H1 (cell line): ENCODE results near the gene PSMB3. TPM values are rescaled to one million over a fixed set of nuclear protein-coding genes. Genes with fewer than 3 reads are reported as not detected.

Source experiments
- BCL11A ChIP-seq, 2 experiments: IDR thresholded peaks; one replicate each; pipeline ENCODE4 v1.6.1; 2011; ENCODE audit warnings: low read depth in 2 of 2, low read length in 2 of 2, mild to moderate bottlenecking in 2 of 2
- BRCA1 ChIP-seq: IDR thresholded peaks from 2 replicates; pipeline ENCODE4 v1.6.1; 2012; ENCODE audit warnings: low read depth, low read length, improper control_type of control experiment
- NANOG ChIP-seq: IDR thresholded peaks from 2 replicates; pipeline ENCODE4 v1.6.1; 2011; ENCODE audit warnings: low read length, low read depth, mild to moderate bottlenecking, inconsistent platforms; ENCODE audit not compliant: insufficient read depth, poor library complexity, severe bottlenecking
- RNF2 ChIP-seq: fragments of 200-900, 300-1000 bp; sonication (generic); IDR thresholded peaks from 2 replicates; pipeline ENCODE4 v1.7.1; 2016; ENCODE audit warnings: borderline replicate concordance, low read depth, mild to moderate bottlenecking, antibody characterized with exemption, low read length; ENCODE audit not compliant: poor library complexity, severe bottlenecking; ENCODE audit errors: missing control alignments
- polyA plus RNA-seq, 7 experiments: library from polyadenylated mRNA; depleted of rRNA in 3 of 7; stranded (reverse) in 5 of 7; unstranded in 2 of 7; fragments of >200 nt in 5 of 7; fragments of 200-250 nt in 2 of 7; gene quantifications; 1 replicate in 5 of 7; 2 replicates in 1 of 7; 4 replicates in 1 of 7; pipeline versions ENCODE4 v1.2.1 to v1.2.3, GENCODE V29; 2011 to 2013; ENCODE audit warnings: missing spikeins in 2 of 7, mixed read lengths in 2 of 7
- total RNA-seq: library from RNA; stranded (reverse); fragmentation: NEBNext Ultra II Directional; extraction: Animal tissue kit (Norgen Biotek cat#: 25700); gene quantifications from 2 replicates; pipeline ENCODE4 v1.2.1, GENCODE V29; 2021

Gene PSMB3
- total and polyA plus RNA-seq, 2 of the 8 experiments (the other 6 are each of a cell fraction or from before 2014, with no cell fraction given) = 291 to 914 TPM

DNA sequence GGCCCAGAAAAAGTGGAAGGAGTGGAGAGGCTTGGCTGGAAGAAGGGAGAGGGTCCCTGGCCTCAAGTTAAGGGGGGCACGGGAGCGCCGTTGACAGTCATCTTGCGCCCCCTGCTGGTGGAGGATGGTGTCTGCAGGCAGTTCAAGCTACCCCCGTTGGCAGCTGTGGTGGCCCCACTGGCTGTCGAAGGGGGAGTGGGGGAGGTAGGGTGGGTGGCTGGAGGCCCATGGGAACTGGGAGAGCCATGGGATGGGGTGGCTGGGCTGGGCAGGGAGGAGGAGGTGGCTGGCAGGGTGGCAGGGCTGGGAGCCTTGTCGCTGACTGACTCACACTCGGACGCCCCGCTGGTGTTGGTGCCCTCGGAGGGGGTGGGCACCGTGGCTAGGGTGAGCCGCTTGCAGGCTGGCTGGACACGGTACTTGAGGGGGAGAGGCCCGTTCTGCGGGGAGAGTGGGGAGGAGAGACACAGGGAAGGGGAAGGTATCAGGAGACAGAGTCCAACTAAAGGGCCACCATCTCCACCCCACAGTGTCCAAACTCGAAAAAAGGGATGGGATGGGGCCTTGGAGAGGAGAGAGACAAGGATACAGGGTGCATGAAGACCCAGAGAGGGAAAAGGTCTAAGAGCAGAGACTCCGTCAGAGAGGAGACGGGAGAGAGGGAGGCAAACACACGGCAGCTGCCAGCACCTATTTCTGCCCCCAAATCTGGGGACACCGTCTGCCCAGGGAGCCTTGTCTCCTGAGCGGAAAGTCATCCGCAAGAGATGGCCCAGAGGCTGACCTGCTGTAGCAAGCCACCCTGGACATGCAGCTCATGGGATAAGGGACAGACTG, 17.2 kb upstream of the PSMB3 start (continued):
- TF ChIP-seq BCL11A (IDR thresholded peaks at IDR 0.05; ENCODE audit: low read depth in 2 of 2, low read length in 2 of 2) (no peak), NANOG (no peak), RNF2 (no peak), BRCA1 (no peak)
